Left cardiac atrium (tissue), 4 donors: Measurements from ENCODE around the gene SNX9. TPM values are rescaled to one million over a fixed set of nuclear protein-coding genes. Genes with fewer than 3 reads are reported as not detected.
"Not testable (repeated sequence)": the region's sequence is repeated elsewhere in the genome, so short reads cannot be mapped to it uniquely, and the experiment has no call there.

Source experiments
- ATAC-seq, 2 donors: fragments of 200-7000 bp; cut with Tn5 transposase; one replicate each; pipeline ENCODE4 v1.9.1; 2020; ENCODE audit warnings: mild to moderate bottlenecking in 2 of 2, moderate library complexity in 2 of 2
- DNase-seq: peaks from one replicate; pipeline ENCODE4 v3.0.0-alpha.2; 2020
- intact Hi-C, 2 donors: fragments of 100-400 bp; cut with DNase I; formaldehyde crosslinking; loops; one replicate each; pipeline versions ENCODE4 v1.14.1 to v1.15.1; 2022 to 2023
- total RNA-seq, 2 donors: library from RNA; stranded (reverse); fragmentation: NEBNext Ultra II Directional; extraction: Animal tissue kit (Norgen Biotek cat#: 25700); gene quantifications; one replicate each; pipeline ENCODE4 v1.2.1, GENCODE V29; 2021
- donor health status: DM: no; HTN: yes; CAD: no.
- donor health status: DM: no; HTN: yes; CAD: no; lungs with severe emphysema.
- donor health status: DM: yes; HTN: yes; CAD: no.
- donor health status: Dilated cardiomyopathy.

SNX9 gene
- total RNA-seq, 2 donors from 2014 or later, result 37.7 to 39.9 TPM

DNA sequence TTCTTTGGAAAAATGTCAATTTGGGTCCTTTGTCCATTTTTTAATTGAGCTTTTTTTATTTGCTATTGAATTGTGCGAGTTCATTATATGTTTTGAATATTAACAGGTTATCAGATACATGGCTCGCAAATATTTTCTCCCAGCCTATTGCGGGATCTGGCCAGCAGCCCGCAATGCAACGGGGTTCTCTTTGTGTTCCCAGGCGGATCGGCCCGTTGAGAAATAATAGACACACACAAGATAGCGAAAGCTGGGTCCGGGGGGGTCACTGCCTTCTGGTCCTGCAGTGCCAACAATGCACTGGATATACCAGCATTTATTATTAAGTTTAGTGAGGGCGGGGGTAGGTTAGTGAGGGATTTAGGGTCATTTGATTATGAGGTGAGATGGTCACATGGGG lies 77.2 kb downstream of the SNX9 start:
- intact Hi-C loops, DNase-seq, ATAC-seq: not testable (repeated sequence)

DNA sequence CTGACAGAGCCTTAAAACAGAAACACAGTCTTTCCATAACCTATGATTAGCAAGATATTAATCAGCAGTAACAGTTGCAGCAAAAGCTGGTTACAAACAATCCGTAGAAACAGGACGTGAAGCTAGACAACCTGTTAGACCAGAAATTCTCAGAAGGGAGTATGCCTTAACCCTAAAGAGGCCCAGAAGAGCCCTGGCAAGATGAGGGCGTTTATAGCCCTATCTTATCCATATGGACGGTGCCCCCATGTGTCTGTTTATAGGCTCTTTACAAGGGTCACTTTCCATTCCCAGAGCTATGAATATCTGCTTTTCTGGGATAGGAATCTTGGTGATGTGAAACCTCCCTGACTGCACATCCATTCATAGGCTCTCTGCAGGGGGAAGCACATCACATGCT lies 77.7 kb downstream of the SNX9 start:
- DNase-seq, ATAC-seq, intact Hi-C loops: not testable (repeated sequence)

- intact Hi-C loops, result no loop called here
- no peak for ATAC-seq
- DNase-seq, result no peak
These were observed 82.0 kb downstream of the SNX9 start for GRCh38 chr6:157904999-157905398.

- ATAC-seq, result peak in 1 of 2 donors; percentile 27
- no peak for DNase-seq
- intact Hi-C loops, result no loop called here
These were observed 82.7 kb downstream of the SNX9 start for GRCh38 chr6:157905590-157906342.

DNA sequence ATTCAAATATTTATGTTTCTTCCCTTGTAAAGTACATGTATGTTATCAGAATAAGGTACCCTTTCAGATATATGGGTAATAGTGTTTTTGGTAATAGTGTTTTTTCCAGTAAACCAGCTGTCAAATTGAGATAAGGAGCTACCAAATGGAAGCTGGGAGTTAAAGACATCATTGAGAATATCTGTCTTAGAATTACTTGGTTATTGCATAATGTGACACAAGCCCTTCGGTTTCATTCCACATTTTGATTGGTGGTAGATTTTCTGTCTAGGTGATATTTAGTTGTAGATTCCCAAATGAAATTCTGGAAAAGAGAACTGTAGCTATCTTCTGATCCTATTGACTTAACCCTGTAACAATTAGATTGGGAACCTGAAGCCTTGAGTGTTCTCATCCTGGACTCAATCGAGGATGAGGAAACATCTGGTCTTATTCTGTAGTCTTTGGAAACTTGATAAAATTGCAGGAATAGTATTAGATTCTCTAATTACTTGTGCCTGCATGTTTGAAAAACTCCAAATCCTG lies 83.6 kb downstream of the SNX9 start:
- peak; percentile 23 to 26 for ATAC-seq
- intact Hi-C loops, result no loop called here
- DNase-seq, result no peak

DNA sequence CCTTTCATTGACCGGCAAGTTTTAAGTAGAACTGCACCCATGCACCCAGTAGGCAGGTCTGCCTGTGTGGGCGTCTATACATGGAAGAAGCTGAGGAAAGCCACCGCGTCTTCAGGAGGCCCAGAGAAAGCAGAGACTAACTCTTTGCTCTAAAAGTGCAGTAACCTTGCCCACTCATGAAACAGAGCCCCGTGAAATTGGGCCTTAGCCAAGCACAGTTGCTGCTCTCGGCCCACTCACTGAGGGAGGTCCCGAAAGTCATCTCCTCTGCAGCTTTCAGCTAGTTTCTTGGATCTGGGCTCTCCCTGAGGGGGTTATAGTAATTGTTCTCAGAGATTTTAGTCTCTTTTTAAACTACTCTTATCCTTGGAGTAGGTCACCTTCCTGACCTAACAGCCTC lies 84.6 kb downstream of the SNX9 start:
- no peak for DNase-seq
- intact Hi-C loops, result no loop called here
- no peak for ATAC-seq

DNA sequence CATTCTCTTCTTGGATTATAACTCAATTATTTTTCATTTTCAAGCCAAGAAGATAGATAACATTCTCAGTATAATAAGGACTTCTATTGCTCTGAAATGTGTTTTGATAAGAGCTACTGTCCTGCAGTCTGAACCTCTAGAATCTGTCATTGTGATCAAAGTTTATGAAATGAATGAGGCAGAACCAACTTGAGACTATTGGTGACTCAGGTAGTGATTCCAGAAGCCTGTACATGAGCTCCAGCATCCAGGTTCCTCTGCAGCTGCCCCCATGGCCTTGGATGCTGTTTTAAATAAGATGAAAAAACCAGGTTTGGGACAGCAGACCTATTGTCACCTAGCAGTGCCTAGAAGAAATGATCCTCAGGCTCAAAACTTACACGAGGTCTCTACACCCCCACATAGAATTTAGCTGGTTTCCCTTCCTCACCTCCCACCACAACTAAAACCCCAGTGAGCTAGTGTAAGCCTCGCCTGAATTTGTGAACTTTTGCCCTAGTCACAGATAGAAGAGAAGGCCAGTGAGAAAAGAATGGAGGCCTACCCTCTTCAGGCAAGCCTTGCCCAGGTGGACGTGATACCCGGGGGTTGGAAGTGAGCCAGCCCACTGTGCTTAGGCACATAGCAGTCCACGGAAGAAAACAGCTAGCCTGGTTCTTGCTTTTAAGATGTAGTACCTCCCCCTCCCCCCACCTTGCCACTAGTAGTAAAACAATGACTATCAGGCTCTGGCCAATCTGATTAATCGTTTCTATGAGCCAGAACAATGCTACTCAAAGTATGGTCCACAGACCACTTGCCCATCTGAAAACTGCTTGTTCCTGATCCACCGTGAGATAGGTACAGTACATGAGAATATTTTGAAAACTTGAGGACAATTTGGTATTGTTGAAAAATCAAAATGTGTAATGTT lies 85.6 kb downstream of the SNX9 start:
- no peak for ATAC-seq
- no peak for DNase-seq
- intact Hi-C loops, result no loop called here

- ATAC-seq (no peak), DNase-seq (no peak)
- intact Hi-C loops, result no loop called here
These were observed 86.2 kb downstream of the SNX9 start for GRCh38 chr6:157909282-157909664.

DNA sequence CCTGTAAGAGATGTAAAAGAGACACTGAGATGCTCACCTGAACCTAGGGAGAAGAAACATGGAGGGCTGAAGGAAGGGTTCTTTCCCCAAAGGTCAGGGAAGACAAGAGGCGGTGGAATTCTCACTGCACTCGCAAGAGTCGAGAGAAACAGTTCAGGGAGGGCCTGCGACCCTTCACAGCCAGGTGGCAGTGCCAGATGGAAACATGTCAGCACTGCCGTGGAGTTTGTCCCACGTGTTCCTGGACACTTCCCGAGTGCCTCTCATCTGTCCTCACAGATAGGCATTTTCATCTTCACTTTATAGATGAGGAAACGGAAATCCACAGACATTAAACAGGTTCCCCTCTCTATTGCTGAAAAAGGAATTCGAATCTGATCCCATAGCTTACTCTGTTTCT lies 88.2 kb downstream of the SNX9 start:
- ATAC-seq (peak in 1 of 2 donors; percentile 21), DNase-seq (no peak)
- intact Hi-C loops, result no loop called here

DNA sequence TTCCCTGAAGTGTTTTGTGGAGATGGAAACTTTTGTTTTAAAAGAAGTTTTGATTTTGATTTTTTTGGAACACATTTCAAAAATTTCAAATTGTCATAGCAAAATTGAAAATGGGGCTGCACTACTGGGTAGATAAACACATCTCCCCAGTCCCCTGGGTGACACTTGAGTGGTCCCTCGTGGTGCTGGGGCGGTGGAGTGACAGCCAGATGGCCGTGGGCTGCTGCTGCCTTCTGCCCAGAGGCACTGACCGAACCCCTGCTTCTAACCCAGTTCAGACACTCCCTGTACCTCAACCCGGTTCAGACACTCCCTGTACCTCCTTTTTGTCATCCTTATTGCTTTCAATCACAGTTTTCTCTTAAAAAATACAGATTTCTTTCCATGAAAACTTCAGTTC lies 88.7 kb downstream of the SNX9 start:
- ATAC-seq (no peak), DNase-seq (no peak)
- intact Hi-C loops, result no loop called here

DNA sequence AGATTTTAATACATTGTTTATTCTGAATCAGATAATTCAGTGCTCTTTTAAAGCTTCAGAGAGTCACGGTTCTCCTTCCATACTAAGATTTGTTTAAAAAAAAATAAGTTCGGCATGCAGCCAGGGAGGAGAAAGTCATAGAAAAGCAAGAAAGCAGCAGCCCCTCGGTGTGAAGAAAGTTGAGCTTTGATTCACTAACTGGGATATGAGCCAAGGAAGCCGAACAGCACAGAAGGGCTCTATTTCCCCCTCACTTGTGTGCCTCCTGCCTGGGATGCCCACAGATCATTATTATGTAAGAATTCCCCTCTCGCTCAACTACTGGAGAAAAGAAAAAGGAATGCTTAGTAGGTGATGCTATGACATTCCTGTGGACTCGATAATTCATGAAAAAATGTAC lies 89.3 kb downstream of the SNX9 start:
- ATAC-seq (peak in 1 of 2 donors; percentile 63), DNase-seq (no peak)
- intact Hi-C loops, result no loop called here

DNA sequence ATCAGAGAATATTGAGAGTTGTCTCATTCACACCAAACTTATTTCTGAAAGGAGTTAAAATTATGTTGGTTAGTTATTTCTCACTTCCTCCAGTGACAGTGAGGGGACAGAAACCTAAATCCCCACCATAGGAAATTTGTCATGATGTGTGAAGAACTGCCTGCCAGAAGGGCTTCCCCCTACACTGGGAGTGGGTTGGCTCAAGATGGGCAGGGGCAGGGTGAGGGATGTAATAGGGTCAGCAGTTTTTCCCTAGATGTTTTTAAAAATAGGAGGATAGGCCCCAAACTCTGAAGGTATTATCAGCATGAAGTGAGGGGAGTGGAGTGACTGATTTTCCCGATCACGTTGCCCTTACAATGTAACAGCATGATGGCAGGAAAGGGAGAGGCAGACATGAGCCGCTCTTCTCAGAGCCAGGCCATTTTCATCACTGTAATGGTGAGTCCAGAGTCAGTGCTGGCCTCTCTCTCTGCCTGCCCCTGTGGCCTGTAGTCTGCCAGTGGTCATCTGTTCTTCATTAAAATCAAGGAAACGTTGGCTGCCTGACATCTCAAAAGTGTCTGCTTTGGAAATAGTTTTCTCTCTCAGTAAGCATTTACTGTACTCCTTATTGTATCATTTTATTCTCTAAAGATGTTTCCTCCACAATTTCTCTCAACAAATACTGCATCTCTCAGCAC lies 98.8 kb downstream of the SNX9 start:
- intact Hi-C loops, result no loop called here
- ATAC-seq (peak; percentile 73 to 89), DNase-seq (no peak)

- intact Hi-C loops, result no loop called here
- DNase-seq (no peak), ATAC-seq (no peak)
These were observed 102.7 kb downstream of the SNX9 start for GRCh38 chr6:157925771-157926170.

DNA sequence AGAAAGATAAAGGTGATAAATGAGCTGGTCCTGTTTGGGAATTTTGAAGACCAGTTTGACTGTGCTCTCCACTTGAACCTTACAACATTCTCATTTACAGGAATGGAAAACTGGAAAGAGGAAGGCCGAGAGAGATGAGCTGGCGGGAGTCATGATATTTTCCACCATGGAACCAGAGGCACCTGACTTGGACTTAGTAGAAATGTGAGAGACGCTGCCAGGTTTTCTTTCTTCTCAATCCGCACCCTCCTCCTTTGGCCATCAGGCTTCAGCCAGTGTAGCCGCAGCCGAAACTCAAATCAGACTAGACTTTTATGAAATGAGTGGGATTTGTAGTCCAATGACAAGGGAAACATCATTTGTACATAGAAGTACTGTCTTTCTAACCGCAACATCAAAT lies 104.0 kb downstream of the SNX9 start:
- no peak for DNase-seq
- intact Hi-C loops, result no loop called here
- no peak for ATAC-seq

DNA sequence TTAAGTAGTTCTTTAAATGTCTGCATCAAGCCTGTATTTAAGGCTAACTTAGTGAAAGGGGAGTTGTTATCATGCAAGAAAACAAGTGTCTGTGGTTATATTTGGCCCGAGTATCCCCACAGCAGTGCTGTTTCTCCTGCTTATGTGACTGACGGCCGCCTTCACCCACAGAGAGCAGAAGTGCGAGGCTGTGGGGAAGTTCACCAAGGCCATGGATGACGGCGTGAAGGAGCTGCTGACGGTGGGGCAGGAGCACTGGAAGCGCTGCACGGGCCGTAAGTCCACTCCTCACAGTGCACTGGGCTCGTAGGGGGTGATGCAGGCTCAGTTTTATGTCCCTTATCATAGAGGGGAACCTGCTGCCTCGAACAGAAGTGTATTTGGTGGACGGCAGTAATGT lies 105.4 kb downstream of the SNX9 start:
- ATAC-seq (no peak), DNase-seq (no peak)
- intact Hi-C loops, result no loop called here

GRCh38 chr6:157929076-157929475 lies 106.0 kb downstream of the SNX9 start:
- ATAC-seq (no peak), DNase-seq (no peak)
- intact Hi-C loops, result no loop called here

- intact Hi-C loops, result loop anchor here in 1 of 2 donors (10.0 kb wide), 1 partner anchor 145 kb away; no protein-coding TSS in a partner anchor
These were observed 106.8 kb downstream of the SNX9 start for GRCh38 chr6:157929765-157930319.

GRCh38 chr6:157935786-157936185 lies 112.7 kb downstream of the SNX9 start:
- intact Hi-C loops, result loop anchor here in 1 of 2 donors (10.0 kb wide), 1 partner anchor 139 kb away; no protein-coding TSS in a partner anchor
- DNase-seq, result no peak
- no peak for ATAC-seq

More at GRCh38 chr6:157929765-157930319, 106.8 kb downstream of the SNX9 start:
- ATAC-seq, result no peak
- DNase-seq, result no peak

DNA sequence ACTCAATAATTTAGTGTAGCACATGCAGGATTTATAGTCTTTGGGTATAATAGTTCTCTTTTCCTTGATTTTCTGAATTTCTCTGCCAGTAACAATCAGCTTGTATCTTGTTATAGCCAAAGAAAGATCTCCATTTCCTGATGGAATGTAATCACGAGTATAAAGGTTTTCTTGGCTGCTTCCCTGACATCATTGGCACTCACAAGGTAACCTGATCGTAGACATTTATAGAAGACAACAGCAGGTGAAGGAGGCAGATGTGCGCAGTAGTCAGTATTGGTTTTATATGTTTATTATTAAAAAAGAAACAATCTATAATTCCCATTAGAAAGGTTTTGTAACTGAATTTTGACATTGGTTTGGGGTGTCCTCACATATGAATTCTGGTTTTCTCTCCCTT lies 114.3 kb downstream of the SNX9 start:
- intact Hi-C loops, result loop anchor here in 1 of 2 donors (10.0 kb wide), 1 partner anchor 137 kb away; no protein-coding TSS in a partner anchor
- no peak for DNase-seq
- ATAC-seq, result no peak
